ENCODE measurements around the gene KIF18A. TPM values are rescaled to one million over a fixed set of nuclear protein-coding genes. Genes with fewer than 3 reads are reported as not detected.
"Not testable (repeated sequence)": the region's sequence is repeated elsewhere in the genome, so short reads cannot be mapped to it uniquely, and the experiment has no call there.

Gene KIF18A
- total RNA-seq, 1 donor from 2014 or later: not detected

- H3K4me3 ChIP-seq: no peak overlapping the region
- no peaks in the 10 kb centered on the region for H3K9me3 ChIP-seq
- no peak for DNase-seq (ENCODE audit: low spot score in 2 of 2)
- H3K4me1 ChIP-seq: no peaks in the 10 kb centered on the region
- no peak for TF ChIP-seq CTCF (IDR thresholded peaks at IDR 0.05)
- H3K36me3 ChIP-seq: peaks cover 0 to 3% of the 10 kb centered on the region in 2 donors
- H3K27me3 ChIP-seq: no peaks in the 10 kb centered on the region
- intact Hi-C loops (cut with DNase I): no loop called here
- no peak overlapping the region for H3K27ac ChIP-seq
Measured at GRCh38 chr11:28142724-28143123, 34.8 kb upstream of the KIF18A start.

- Histone ChIP-seq H3K4me1 (no peaks in the 10 kb centered on the region), H3K27me3 (no peaks in the 10 kb centered on the region), H3K27ac (no peak overlapping the region), H3K9me3 (no peaks in the 10 kb centered on the region), H3K36me3 (peaks cover 0 to 3% of the 10 kb centered on the region in 2 donors), H3K4me3 (no peak overlapping the region)
- TF ChIP-seq CTCF (IDR thresholded peaks at IDR 0.05): no peak
- no peak for DNase-seq (ENCODE audit: low spot score in 2 of 2)
- intact Hi-C loops (cut with DNase I): no loop called here
Measured at GRCh38 chr11:28140689-28141455, 32.9 kb upstream of the KIF18A start.

GRCh38 chr11:28139841-28140415, 32.0 kb upstream of the KIF18A start:
- intact Hi-C loops (cut with DNase I): no loop called here
- no peak for TF ChIP-seq CTCF (IDR thresholded peaks at IDR 0.05)
- Histone ChIP-seq H3K4me1 (no peaks in the 10 kb centered on the region), H3K27me3 (no peaks in the 10 kb centered on the region), H3K27ac (no peak overlapping the region), H3K4me3 (no peak overlapping the region), H3K9me3 (no peaks in the 10 kb centered on the region), H3K36me3 (peaks cover 0 to 3% of the 10 kb centered on the region in 2 donors)
- DNase-seq (ENCODE audit: low spot score in 2 of 2): no peak

GRCh38 chr11:28137832-28138231, 29.9 kb upstream of the KIF18A start:
- Histone ChIP-seq H3K27me3 (no peaks in the 10 kb centered on the region), H3K4me1 (no peaks in the 10 kb centered on the region), H3K4me3 (no peak overlapping the region), H3K27ac (no peak overlapping the region), H3K9me3 (no peaks in the 10 kb centered on the region), H3K36me3 (peaks cover 0 to 10% of the 10 kb centered on the region in 2 donors)
- no peak for DNase-seq (ENCODE audit: low spot score in 2 of 2)
- TF ChIP-seq CTCF (IDR thresholded peaks at IDR 0.05): no peak
- intact Hi-C loops (cut with DNase I): no loop called here

GRCh38 chr11:28137366-28137765, 29.4 kb upstream of the KIF18A start:
- Histone ChIP-seq H3K27ac (no peak overlapping the region), H3K4me3 (no peak overlapping the region), H3K27me3 (no peaks in the 10 kb centered on the region), H3K4me1 (no peaks in the 10 kb centered on the region), H3K9me3 (no peaks in the 10 kb centered on the region), H3K36me3 (peaks cover 0 to 10% of the 10 kb centered on the region in 2 donors)
- TF ChIP-seq CTCF (IDR thresholded peaks at IDR 0.05): no peak
- no peak for DNase-seq (ENCODE audit: low spot score in 2 of 2)
- intact Hi-C loops (cut with DNase I): no loop called here

- DNase-seq (ENCODE audit: low spot score in 2 of 2); H3K27me3 ChIP-seq; H3K9me3 ChIP-seq; H3K4me3 ChIP-seq; H3K4me1 ChIP-seq; intact Hi-C loops (cut with DNase I); H3K36me3 ChIP-seq; H3K27ac ChIP-seq: not testable (repeated sequence)
Measured at GRCh38 chr11:28136157-28136556, 28.2 kb upstream of the KIF18A start.
